ENCODE measurements around the gene PLEKHA5. TPM values are rescaled to one million over a fixed set of nuclear protein-coding genes. Genes with fewer than 3 reads are reported as not detected.

PLEKHA5 gene
- polyA plus RNA-seq, 3 donors = 0.35 to 0.79 (median 0.41) TPM

GRCh38 chr12:19260135-19260534 is 130.6 kb downstream of the PLEKHA5 start:
- no CpG with 5 or more reads among the region's 2 CpGs for WGBS (ENCODE audit: insufficient coverage)
- no peak overlapping the region for H3K27ac Mint-ChIP-seq
- H3K4me1 ChIP-seq (ENCODE audit: control insufficient read depth in 1 of 2, insufficient read depth in 2 of 2, low read length in 2 of 2) = no peaks in the 10 kb centered on the region
- H2AFZ ChIP-seq (ENCODE audit: insufficient read depth, low read depth, low read length, poor library complexity, severe bottlenecking) = no peak overlapping the region
- DNase-seq = no peak
- H3K4me3 ChIP-seq (replicated peaks in 1 of 3; ENCODE audit: low read depth in 2 of 3, low read length in 3 of 3) = no peak overlapping the region
- H3K9ac ChIP-seq (ENCODE audit: insufficient read depth, low read length, poor library complexity, severe bottlenecking) = no peak overlapping the region
- H3K36me3 Mint-ChIP-seq = no peaks in the 10 kb centered on the region
- H4K20me1 ChIP-seq (ENCODE audit: insufficient read depth, low read length) = no peaks in the 10 kb centered on the region
- no peaks in the 10 kb centered on the region for H3K36me3 ChIP-seq (replicated peaks in 1 of 2; ENCODE audit: control insufficient read depth in 1 of 2, insufficient read depth in 2 of 2, low read length in 2 of 2)
- H3K79me2 ChIP-seq (ENCODE audit: insufficient read depth, low read length) = no peaks in the 10 kb centered on the region
- H3K27ac ChIP-seq (ENCODE audit: low read depth in 1 of 2, low read length in 2 of 2) = no peak overlapping the region
- no peak overlapping the region for H3K4me3 Mint-ChIP-seq
- no peaks in the 10 kb centered on the region for H3K9me3 Mint-ChIP-seq
- TF ChIP-seq, protein P1, sequence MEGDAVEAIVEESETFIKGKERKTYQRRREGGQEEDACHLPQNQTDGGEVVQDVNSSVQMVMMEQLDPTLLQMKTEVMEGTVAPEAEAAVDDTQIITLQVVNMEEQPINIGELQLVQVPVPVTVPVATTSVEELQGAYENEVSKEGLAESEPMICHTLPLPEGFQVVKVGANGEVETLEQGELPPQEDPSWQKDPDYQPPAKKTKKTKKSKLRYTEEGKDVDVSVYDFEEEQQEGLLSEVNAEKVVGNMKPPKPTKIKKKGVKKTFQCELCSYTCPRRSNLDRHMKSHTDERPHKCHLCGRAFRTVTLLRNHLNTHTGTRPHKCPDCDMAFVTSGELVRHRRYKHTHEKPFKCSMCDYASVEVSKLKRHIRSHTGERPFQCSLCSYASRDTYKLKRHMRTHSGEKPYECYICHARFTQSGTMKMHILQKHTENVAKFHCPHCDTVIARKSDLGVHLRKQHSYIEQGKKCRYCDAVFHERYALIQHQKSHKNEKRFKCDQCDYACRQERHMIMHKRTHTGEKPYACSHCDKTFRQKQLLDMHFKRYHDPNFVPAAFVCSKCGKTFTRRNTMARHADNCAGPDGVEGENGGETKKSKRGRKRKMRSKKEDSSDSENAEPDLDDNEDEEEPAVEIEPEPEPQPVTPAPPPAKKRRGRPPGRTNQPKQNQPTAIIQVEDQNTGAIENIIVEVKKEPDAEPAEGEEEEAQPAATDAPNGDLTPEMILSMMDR (IDR thresholded peaks at IDR 0.05) = no peak
- H3K4me2 ChIP-seq (replicated peaks; ENCODE audit: extremely low read depth, low read length, poor library complexity, severe bottlenecking) = no peak overlapping the region
- no peaks in the 10 kb centered on the region for H3K4me1 Mint-ChIP-seq
- intact Hi-C loops (cut with micrococcal nuclease) = no loop called here
- H3K27me3 ChIP-seq (ENCODE audit: control insufficient read depth in 2 of 2, insufficient read depth in 2 of 2, low read length in 2 of 2) = no peaks in the 10 kb centered on the region
- H3K27me3 Mint-ChIP-seq (ENCODE audit: low read depth in 3 of 3) = no peaks in the 10 kb centered on the region
- H3K9me3 ChIP-seq (replicated peaks in 1 of 2; ENCODE audit: control insufficient read depth in 1 of 2, insufficient read depth in 1 of 2, low read length in 2 of 2) = no peaks in the 10 kb centered on the region

- no peak overlapping the region for H3K27ac Mint-ChIP-seq
- H3K4me1 ChIP-seq (ENCODE audit: control insufficient read depth in 1 of 2, insufficient read depth in 2 of 2, low read length in 2 of 2) = no peaks in the 10 kb centered on the region
- H3K4me1 Mint-ChIP-seq = no peaks in the 10 kb centered on the region
- no peaks in the 10 kb centered on the region for H3K36me3 ChIP-seq (replicated peaks in 1 of 2; ENCODE audit: control insufficient read depth in 1 of 2, insufficient read depth in 2 of 2, low read length in 2 of 2)
- no peak overlapping the region for H3K4me2 ChIP-seq (replicated peaks; ENCODE audit: extremely low read depth, low read length, poor library complexity, severe bottlenecking)
- H2AFZ ChIP-seq (ENCODE audit: insufficient read depth, low read depth, low read length, poor library complexity, severe bottlenecking) = no peak overlapping the region
- intact Hi-C loops (cut with micrococcal nuclease) = no loop called here
- H3K4me3 ChIP-seq (replicated peaks in 1 of 3; ENCODE audit: low read depth in 2 of 3, low read length in 3 of 3) = no peak overlapping the region
- H3K36me3 Mint-ChIP-seq = no peaks in the 10 kb centered on the region
- H3K9me3 Mint-ChIP-seq = no peaks in the 10 kb centered on the region
- no peak for DNase-seq
- no peak overlapping the region for H3K9ac ChIP-seq (ENCODE audit: insufficient read depth, low read length, poor library complexity, severe bottlenecking)
- WGBS (ENCODE audit: insufficient coverage) = no CpG with 5 or more reads among the region's 4 CpGs
- H3K4me3 Mint-ChIP-seq = no peak overlapping the region
- no peaks in the 10 kb centered on the region for H3K27me3 ChIP-seq (ENCODE audit: control insufficient read depth in 2 of 2, insufficient read depth in 2 of 2, low read length in 2 of 2)
- H4K20me1 ChIP-seq (ENCODE audit: insufficient read depth, low read length) = no peaks in the 10 kb centered on the region
- no peaks in the 10 kb centered on the region for H3K9me3 ChIP-seq (replicated peaks in 1 of 2; ENCODE audit: control insufficient read depth in 1 of 2, insufficient read depth in 1 of 2, low read length in 2 of 2)
- TF ChIP-seq, protein P1 (IDR thresholded peaks at IDR 0.05) = no peak
- H3K79me2 ChIP-seq (ENCODE audit: insufficient read depth, low read length) = no peaks in the 10 kb centered on the region
- no peaks in the 10 kb centered on the region for H3K27me3 Mint-ChIP-seq (ENCODE audit: low read depth in 3 of 3)
- H3K27ac ChIP-seq (ENCODE audit: low read depth in 1 of 2, low read length in 2 of 2) = no peak overlapping the region
Measured at GRCh38 chr12:19261773-19262172, 132.2 kb downstream of the PLEKHA5 start.
